PC-3 (cell line): Measurements from ENCODE around the gene RHOV. TPM values are rescaled to one million over a fixed set of nuclear protein-coding genes. Genes with fewer than 3 reads are reported as not detected.

ENCODE experiments used
- ATAC-seq: fragments of 200-7000 bp; cut with Tn5 transposase; 2 replicates; pipeline ENCODE4 v1.9.1; 2020; ENCODE audit warnings: mild to moderate bottlenecking, moderate library complexity
- BruUV-seq: library from RNA; stranded (reverse); fragments of 400-500 nt; replicated peaks from 2 replicates; lab custom pipeline; 2021; lab: Mats Ljungman, UMichigan
- CTCF ChIA-PET: fragments of 300-600 bp; sonication (Branson Sonifier 250); formaldehyde crosslinking; loops from one replicate; lab custom pipeline; 2022; ENCODE audit warnings: antibody characterized with exemption; lab: Charles Lee
- POLR2A ChIA-PET: fragments of 300-600 bp; sonication (Branson Sonifier 250); formaldehyde crosslinking; loops from one replicate; lab custom pipeline; 2022; ENCODE audit warnings: antibody characterized with exemption; ENCODE audit not compliant: unreplicated experiment; lab: Charles Lee
- DNase-seq: peaks from one replicate; pipeline ENCODE4 v3.0.0-alpha.2; 2015
- H2AFZ ChIP-seq: fragments of 300-600 bp; sonication (generic); 2 replicates; pipeline ENCODE4 v1.6.0; 2016; ENCODE audit warnings: antibody characterized with exemption, low read length
- H3F3A ChIP-seq: fragments of 300-600 bp; sonication (generic); one replicate; pipeline ENCODE4 v1.6.0; 2017; ENCODE audit warnings: antibody characterized with exemption, low read length, control low read depth, mild to moderate bottlenecking; ENCODE audit not compliant: unreplicated experiment
- H3K27ac ChIP-seq: fragments of 300-600 bp; sonication (generic); 2 replicates; pipeline ENCODE4 v1.5.1; 2016; ENCODE audit warnings: mild to moderate bottlenecking, low read length
- H3K27me3 ChIP-seq: fragments of 300-600 bp; sonication (generic); 2 replicates; pipeline ENCODE4 v1.6.1; 2016; ENCODE audit warnings: low read length, mixed read lengths
- H3K36me3 ChIP-seq: fragments of 300-600 bp; sonication (generic); 2 replicates; pipeline ENCODE4 v1.6.1; 2016; ENCODE audit warnings: low read depth, mixed run types, low read length, mixed read lengths
- H3K4me1 ChIP-seq: fragments of 300-600 bp; sonication (generic); 2 replicates; pipeline ENCODE4 v1.5.1; 2016; ENCODE audit warnings: low read length; ENCODE audit not compliant: insufficient read depth
- H3K4me2 ChIP-seq: fragments of 300-600 bp; sonication (generic); 2 replicates; pipeline ENCODE4 v1.6.0; 2016; ENCODE audit warnings: low read length
- H3K4me3 ChIP-seq: fragments of 300-600 bp; sonication (generic); 2 replicates; pipeline ENCODE4 v1.5.1; 2016; ENCODE audit warnings: mild to moderate bottlenecking, low read length, mixed read lengths
- H3K79me2 ChIP-seq: fragments of 300-600 bp; sonication (generic); 2 replicates; pipeline ENCODE4 v1.6.1; 2017; ENCODE audit warnings: low read length, mixed read lengths
- H3K9ac ChIP-seq: fragments of 300-600 bp; sonication (generic); 2 replicates; pipeline ENCODE4 v1.6.0; 2016; ENCODE audit warnings: mild to moderate bottlenecking, low read length
- H3K9me2 ChIP-seq: fragments of 300-600 bp; sonication (generic); replicated peaks from 2 replicates; pipeline ENCODE4 v1.6.1; 2016; ENCODE audit warnings: mixed run types, low read length, mixed read lengths
- H3K9me3 ChIP-seq: fragments of 300-600 bp; sonication (generic); 2 replicates; pipeline ENCODE4 v1.6.1; 2016; ENCODE audit warnings: low read length, mixed read lengths
- H4K20me1 ChIP-seq: fragments of 300-600 bp; sonication (generic); 2 replicates; pipeline ENCODE4 v1.6.1; 2016; ENCODE audit warnings: low read length, mixed read lengths
- CTCF ChIP-seq: fragments of 300-600 bp; sonication (generic); conservative IDR thresholded peaks from 2 replicates; pipeline ENCODE4 v1.5.1; 2017; ENCODE audit warnings: antibody characterized with exemption, low read depth, mild to moderate bottlenecking, low read length
- EZH2 ChIP-seq: fragments of 300-600 bp; sonication (generic); IDR thresholded peaks from one replicate; pipeline ENCODE4 v1.6.1; 2017; ENCODE audit warnings: antibody characterized with exemption, mild to moderate bottlenecking, low read length; ENCODE audit not compliant: unreplicated experiment
- EZH2phosphoT487 ChIP-seq: fragments of 300-600 bp; sonication (generic); IDR thresholded peaks from 2 replicates; pipeline ENCODE4 v1.6.1; 2018; ENCODE audit warnings: mild to moderate bottlenecking, antibody characterized with exemption, low read length, borderline replicate concordance
- intact Hi-C: fragments of 100-400 bp; cut with micrococcal nuclease; formaldehyde crosslinking; loops from 2 replicates; pipeline ENCODE4 v1.9.0; 2023
- total RNA-seq: library from RNA; depleted of rRNA; stranded (reverse); fragments of >200 nt; gene quantifications from 2 replicates; pipeline ENCODE4 v1.2.3, GENCODE V29; 2014

The RHOV gene
- total RNA-seq, 1 experiment from 2014 or later: 39.5 TPM

DNA sequence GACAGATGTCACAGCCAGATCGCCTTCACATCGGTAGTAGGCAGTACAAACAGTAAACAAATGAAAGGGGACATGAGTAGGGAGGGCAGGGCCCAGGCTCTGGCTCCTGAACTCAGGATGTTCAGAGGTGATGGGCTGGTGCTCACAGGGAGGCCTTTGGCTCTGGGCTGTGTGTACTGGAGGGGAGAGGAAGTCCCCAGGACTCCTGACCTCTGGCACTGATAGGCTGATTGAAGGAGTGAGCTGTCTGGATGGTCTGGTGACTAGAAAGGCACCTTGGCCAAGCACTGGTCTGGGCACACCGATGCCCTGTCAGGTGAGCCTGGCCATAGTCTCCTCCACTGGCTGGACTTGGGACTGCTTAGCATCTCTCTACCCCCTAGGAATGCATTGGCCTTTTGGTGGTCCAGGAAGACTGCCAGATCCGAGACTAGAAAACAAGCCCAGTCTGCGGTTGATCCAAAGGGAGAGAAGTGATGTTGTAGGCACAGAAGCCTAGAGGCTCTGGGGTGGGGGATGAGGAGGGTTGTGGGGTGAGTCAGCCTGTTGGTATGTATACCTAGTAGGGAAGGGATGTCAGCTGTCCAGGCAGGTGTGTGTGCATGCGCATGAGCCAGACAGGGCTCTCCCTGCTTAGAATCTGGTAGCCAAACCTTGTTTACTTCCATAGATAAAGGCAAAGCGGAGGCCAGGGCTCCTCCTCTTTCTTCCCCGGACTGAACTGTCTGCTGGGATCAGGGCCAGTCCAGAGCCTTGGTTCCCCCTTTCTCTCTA, 28.3 kb downstream of the RHOV start:
- ChIA-PET CTCF (interaction anchor here (1.0 to 2.8 kb wide), 2 partner anchors 12 to 13 kb away, joined by 5 to 11 read pairs; no protein-coding TSS in a partner anchor), POLR2A (interaction anchor here (0.7 kb wide), 1 partner anchor 277 kb away, joined by 8 read pairs; the partner anchor contains the start of gene RPUSD2)
- Histone ChIP-seq H3K4me3 (peak overlapping the region; percentile 88), H2AFZ (no peak overlapping the region), H3K4me2 (peak overlapping the region; percentile 83), H3K9me2 (no peaks in the 10 kb centered on the region), H3K4me1 (peaks cover 38% of the 10 kb centered on the region), H3K9me3 (no peaks in the 10 kb centered on the region), H3K9ac (peak overlapping the region; percentile 85), H3K36me3 (peaks cover 11% of the 10 kb centered on the region; the same call in 1 of the 2 replicates), H3K27ac (peak overlapping the region; percentile 72), H3K27me3 (no peaks in the 10 kb centered on the region), H3K79me2 (peaks cover 73% of the 10 kb centered on the region), H4K20me1 (peaks cover 19% of the 10 kb centered on the region; the same call in 1 of the 2 replicates), H3F3A (no peaks in the 10 kb centered on the region)
- intact Hi-C loops: no loop called here
- peak; percentile 79 for ATAC-seq
- TSS peak; percentile 37 for BruUV-seq
- peak; percentile 97 for DNase-seq
- TF ChIP-seq EZH2 (no peak), CTCF (no peak), EZH2phosphoT487 (no peak)

DNA sequence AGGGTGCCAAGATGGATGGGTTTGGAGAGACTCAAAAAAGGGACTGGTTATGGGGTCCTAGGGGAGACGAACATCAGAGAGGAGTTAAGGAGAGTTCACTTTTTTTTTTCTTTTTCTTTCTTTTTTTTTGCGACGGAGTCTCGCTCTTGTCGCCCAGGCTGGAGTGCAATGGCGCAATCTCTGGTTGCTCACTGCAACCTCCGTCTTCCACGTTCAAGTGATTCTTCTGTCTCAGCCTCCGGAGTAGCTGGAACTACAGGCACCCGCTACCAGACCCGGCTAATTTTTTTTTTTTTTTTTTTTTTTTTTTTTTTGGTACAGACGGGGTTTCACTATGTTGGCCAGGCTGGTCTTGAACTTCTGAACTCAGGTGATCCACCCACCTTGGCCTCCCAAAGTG, 29.0 kb downstream of the RHOV start:
- no peaks in the 10 kb centered on the region for H3K27me3 ChIP-seq
- peaks cover 67% of the 10 kb centered on the region for H3K79me2 ChIP-seq
- TF ChIP-seq CTCF (no peak), EZH2 (no peak), EZH2phosphoT487 (no peak)
- H3K36me3 ChIP-seq: peaks cover 7% of the 10 kb centered on the region; the same call in 1 of the 2 replicates
- peak overlapping the region; percentile 72 for H3K27ac ChIP-seq
- peak overlapping the region; percentile 88 for H3K4me3 ChIP-seq
- peak overlapping the region; percentile 85 for H3K9ac ChIP-seq
- ATAC-seq: no peak
- DNase-seq: no peak
- H3K4me1 ChIP-seq: peaks cover 38% of the 10 kb centered on the region
- peak overlapping the region; percentile 81 for H2AFZ ChIP-seq
- no peaks in the 10 kb centered on the region for H3F3A ChIP-seq
- no TSS peak for BruUV-seq
- H3K9me2 ChIP-seq: no peaks in the 10 kb centered on the region
- POLR2A ChIA-PET: interaction anchor here (0.6 to 0.7 kb wide), 2 partner anchors 276 to 440 kb away, joined by 3 to 8 read pairs; partner anchors contain the start of gene RPUSD2
- peak overlapping the region; percentile 83 for H3K4me2 ChIP-seq
- CTCF ChIA-PET: interaction anchor here (0.6 to 1.6 kb wide), 4 partner anchors 12 to 61 kb away, joined by 3 to 8 read pairs (median 5); no protein-coding TSS in a partner anchor
- peaks cover 19% of the 10 kb centered on the region; the same call in 1 of the 2 replicates for H4K20me1 ChIP-seq
- H3K9me3 ChIP-seq: no peaks in the 10 kb centered on the region
- intact Hi-C loops: no loop called here
